ENCODE results near the gene RAPGEF5.

GRCh38 chr7:22141355-22141754, 215.6 kb downstream of the RAPGEF5 start:
- TF ChIP-seq, protein P1, sequence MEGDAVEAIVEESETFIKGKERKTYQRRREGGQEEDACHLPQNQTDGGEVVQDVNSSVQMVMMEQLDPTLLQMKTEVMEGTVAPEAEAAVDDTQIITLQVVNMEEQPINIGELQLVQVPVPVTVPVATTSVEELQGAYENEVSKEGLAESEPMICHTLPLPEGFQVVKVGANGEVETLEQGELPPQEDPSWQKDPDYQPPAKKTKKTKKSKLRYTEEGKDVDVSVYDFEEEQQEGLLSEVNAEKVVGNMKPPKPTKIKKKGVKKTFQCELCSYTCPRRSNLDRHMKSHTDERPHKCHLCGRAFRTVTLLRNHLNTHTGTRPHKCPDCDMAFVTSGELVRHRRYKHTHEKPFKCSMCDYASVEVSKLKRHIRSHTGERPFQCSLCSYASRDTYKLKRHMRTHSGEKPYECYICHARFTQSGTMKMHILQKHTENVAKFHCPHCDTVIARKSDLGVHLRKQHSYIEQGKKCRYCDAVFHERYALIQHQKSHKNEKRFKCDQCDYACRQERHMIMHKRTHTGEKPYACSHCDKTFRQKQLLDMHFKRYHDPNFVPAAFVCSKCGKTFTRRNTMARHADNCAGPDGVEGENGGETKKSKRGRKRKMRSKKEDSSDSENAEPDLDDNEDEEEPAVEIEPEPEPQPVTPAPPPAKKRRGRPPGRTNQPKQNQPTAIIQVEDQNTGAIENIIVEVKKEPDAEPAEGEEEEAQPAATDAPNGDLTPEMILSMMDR (IDR thresholded peaks at IDR 0.05) = no peak
- TF ChIP-seq POLR2AphosphoS5 (IDR thresholded peaks at IDR 0.05) = no peak
